ENCODE results near the gene SRSF3. TPM values are rescaled to one million over a fixed set of nuclear protein-coding genes. Genes with fewer than 3 reads are reported as not detected.

The SRSF3 gene
- total and polyA plus RNA-seq, 2 donors (not counting 1 experiment from before 2014, with no cell fraction given), result 316 to 642 TPM

DNA sequence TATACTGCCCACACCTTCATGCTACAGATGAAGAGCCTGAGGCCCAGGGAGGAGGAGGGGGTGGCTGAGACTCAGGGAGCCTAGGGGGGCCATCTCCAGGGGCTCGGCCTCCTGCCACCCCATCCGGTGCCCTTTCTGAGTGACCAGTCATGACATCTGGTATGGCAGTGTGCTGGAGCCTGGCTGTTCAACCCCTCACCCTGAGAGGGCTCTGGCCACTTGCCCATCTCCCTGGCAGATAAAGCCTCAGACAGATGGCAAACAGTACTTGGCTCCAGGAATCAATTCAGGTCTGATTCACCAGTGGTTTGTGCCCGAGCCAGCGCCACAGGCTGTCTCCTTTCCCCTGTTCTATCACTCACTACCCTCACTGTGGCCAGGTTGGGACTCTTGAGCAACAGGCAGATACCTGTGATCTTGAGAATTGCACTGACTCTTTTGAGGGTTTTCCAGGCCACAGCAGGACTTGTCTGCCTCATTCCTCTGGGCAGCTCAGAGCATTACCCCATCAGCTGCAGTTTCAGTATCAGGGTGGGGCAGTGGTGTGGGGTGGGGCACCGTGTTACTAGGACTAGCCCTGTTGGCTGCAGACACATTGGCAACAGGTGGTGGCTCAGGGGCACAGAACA is 22.8 kb downstream of the SRSF3 start:
- H3K9ac ChIP-seq (ENCODE audit: low read length), result no peak overlapping the region
- Mint-ChIP-seq H3K27me3 (no peaks in the 10 kb centered on the region), H3K4me1 (peaks cover 15% of the 10 kb centered on the region), H3K9me3 (ENCODE audit: insufficient read depth) (no peaks in the 10 kb centered on the region), H3K27ac (peak overlapping the region; percentile 63), H3K4me3 (no peak overlapping the region)
- POLR2A ChIA-PET, result no interaction called here
- no peak overlapping the region for H3K27ac ChIP-seq (ENCODE audit: low read length in 2 of 2)
- no peak overlapping the region for H3K4me2 ChIP-seq (replicated peaks; ENCODE audit: low read depth, low read length, poor library complexity, severe bottlenecking)
- intact Hi-C loops (cut with micrococcal nuclease), result loop anchor here (10.0 kb wide), 1 partner anchor 598 kb away; no protein-coding TSS in a partner anchor
- DNase-seq (no peak), ATAC-seq (ENCODE audit: low read depth) (no peak)
- 79% methylated on average over 5 of the region's 5 CpGs for WGBS (ENCODE audit: insufficient coverage)
- H3K27me3 ChIP-seq (replicated peaks in 1 of 4; ENCODE audit: control extremely low read depth in 1 of 4, control insufficient read depth in 3 of 4, insufficient read depth in 4 of 4, low read length in 3 of 4), result no peaks in the 10 kb centered on the region
- H3K36me3 ChIP-seq (replicated peaks in 1 of 2; ENCODE audit: control extremely low read depth in 1 of 2, control insufficient read depth in 1 of 2, extremely low read depth in 1 of 2, insufficient read depth in 2 of 2, low read length in 1 of 2), result peaks cover 2 to 14% of the 10 kb centered on the region in 2 experiments
- H3K79me2 ChIP-seq (ENCODE audit: control insufficient read depth, insufficient read depth, low read length), result peaks cover 16% of the 10 kb centered on the region
- no peak overlapping the region for H3K4me3 ChIP-seq (ENCODE audit: control extremely low read depth in 1 of 5, extremely low read depth in 1 of 5, insufficient read depth in 1 of 5, low read depth in 2 of 5, low read length in 4 of 5)
- peaks cover 1% of the 10 kb centered on the region for H4K20me1 ChIP-seq (ENCODE audit: control insufficient read depth, insufficient read depth, low read length, poor library complexity, severe bottlenecking)
- TF ChIP-seq CTCF (IDR thresholded peaks at IDR 0.05) (no peak), EZH2 (IDR thresholded peaks at IDR 0.05; ENCODE audit: borderline replicate concordance, insufficient read depth, low read depth, low read length, poor library complexity, severe bottlenecking) (no peak)
- H3K9me3 ChIP-seq (ENCODE audit: control extremely low read depth in 1 of 3, control insufficient read depth in 2 of 3, insufficient read depth in 1 of 3, low read length in 2 of 3), result no peaks in the 10 kb centered on the region
- H3K4me1 ChIP-seq (ENCODE audit: control insufficient read depth in 2 of 2, insufficient read depth in 2 of 2, low read length in 2 of 2), result peaks cover 9 to 21% of the 10 kb centered on the region in 2 donors
- H2AFZ ChIP-seq (ENCODE audit: insufficient read depth, low read depth, low read length, poor library complexity, severe bottlenecking), result no peak overlapping the region
- CTCF ChIA-PET, result interaction anchor here (0.5 to 9.1 kb wide), 5 partner anchors 65 to 234 kb away, joined by 3 to 215 read pairs (median 35); partner anchors contain the start of gene CDKN1A

All from B cell (primary cell).